HG03159 (cell line): ENCODE data around the gene TOX3.
A peak's percentile ranks its signal among the peaks of the same experiment; 100 is the strongest.

Source experiments
- ATAC-seq: cut with Tn5 transposase; IDR thresholded peaks from one replicate; pipeline ENCODE4 v1.9.1; 2021; ENCODE audit warnings: mild to moderate bottlenecking, moderate library complexity; ENCODE audit not compliant: unreplicated experiment

The TOX3 gene

GRCh38 chr16:52494145-52494544 lies 52.8 kb downstream of the TOX3 start:
- no peak for ATAC-seq

- peak; percentile 85 for ATAC-seq
These were observed 54.1 kb downstream of the TOX3 start for GRCh38 chr16:52492789-52493357.

- ATAC-seq = no peak
These were observed 55.7 kb downstream of the TOX3 start for GRCh38 chr16:52491216-52491615.

- no peak for ATAC-seq
These were observed 57.0 kb downstream of the TOX3 start for GRCh38 chr16:52489894-52490293.

- ATAC-seq = no peak
These were observed 58.1 kb downstream of the TOX3 start for GRCh38 chr16:52488837-52489289.

- ATAC-seq = no peak
These were observed 59.0 kb downstream of the TOX3 start for GRCh38 chr16:52487849-52488457.

GRCh38 chr16:52480237-52480636 lies 66.7 kb downstream of the TOX3 start:
- no peak for ATAC-seq

GRCh38 chr16:52476111-52476510 lies 70.8 kb downstream of the TOX3 start:
- ATAC-seq = no peak

- no peak for ATAC-seq
These were observed 72.3 kb downstream of the TOX3 start for GRCh38 chr16:52474679-52475078.

GRCh38 chr16:52473096-52473495 lies 73.8 kb downstream of the TOX3 start:
- no peak for ATAC-seq

GRCh38 chr16:52471650-52472370 lies 75.1 kb downstream of the TOX3 start:
- no peak for ATAC-seq

- no peak for ATAC-seq
These were observed 76.4 kb downstream of the TOX3 start for GRCh38 chr16:52470585-52470984.

GRCh38 chr16:52469775-52470174 lies 77.2 kb downstream of the TOX3 start:
- no peak for ATAC-seq

GRCh38 chr16:52469091-52469490 lies 77.9 kb downstream of the TOX3 start:
- ATAC-seq = no peak

- no peak for ATAC-seq
These were observed 79.2 kb downstream of the TOX3 start for GRCh38 chr16:52467753-52468152.

GRCh38 chr16:52466994-52467393 lies 79.9 kb downstream of the TOX3 start:
- ATAC-seq = no peak

GRCh38 chr16:52465711-52466267 lies 81.2 kb downstream of the TOX3 start:
- no peak for ATAC-seq

- no peak for ATAC-seq
These were observed 83.0 kb downstream of the TOX3 start for GRCh38 chr16:52463904-52464303.

- no peak for ATAC-seq
These were observed 84.1 kb downstream of the TOX3 start for GRCh38 chr16:52462816-52463215.

GRCh38 chr16:52460639-52461178 lies 86.2 kb downstream of the TOX3 start:
- ATAC-seq = no peak

GRCh38 chr16:52456368-52456767 lies 90.6 kb downstream of the TOX3 start:
- no peak for ATAC-seq
